T-cell (primary cell): ENCODE measurements around the gene CCDC7. TPM values are rescaled to one million over a fixed set of nuclear protein-coding genes. Genes with fewer than 3 reads are reported as not detected.

Experiments
- ATAC-seq, 4 experiments: fragments of 200-7000 bp in 3 of 4; fragments of 150-1000 bp in 1 of 4; cut with Tn5 transposase; replicated peaks in 1 of 4; 1 replicate in 3 of 4; 2 replicates in 1 of 4; pipeline ENCODE4 v1.10.0; 2021; ENCODE audit warnings: moderate library complexity in 3 of 4, mild to moderate bottlenecking in 2 of 4, moderate number of reproducible peaks in 1 of 4
- CTCF ChIA-PET, 2 donors: fragments of 300-600 bp; sonication (Branson Sonifier 250); formaldehyde crosslinking; loops; one replicate each; lab custom pipeline; 2022; ENCODE audit warnings: antibody characterized with exemption in 2 of 2; lab: Charles Lee
- POLR2A ChIA-PET, 2 donors: fragments of 300-600 bp; sonication (Branson Sonifier 250); formaldehyde crosslinking; loops; one replicate each; lab custom pipeline; 2022; ENCODE audit warnings: antibody characterized with exemption in 2 of 2; lab: Charles Lee
- DNase-seq, 35 experiments: peaks; one replicate each; pipeline versions ENCODE4 v3.0.0 to v3.0.0-alpha.2; 2013 to 2023
- H3K27ac ChIP-seq: one replicate; pipeline ENCODE4 v1.5.1; 2013; ENCODE audit warnings: low read length
- H3K27me3 ChIP-seq, 2 experiments: replicated peaks in 1 of 2; 1 replicate in 1 of 2; 2 replicates in 1 of 2; pipeline versions ENCODE4 v1.6.1 to v1.7.0; 2013; ENCODE audit warnings: low read length in 1 of 2, mixed read lengths in 1 of 2; ENCODE audit not compliant: control insufficient read depth in 2 of 2, insufficient read depth in 2 of 2; ENCODE audit errors: extremely low read depth in 1 of 2
- H3K36me3 ChIP-seq, 2 donors: 1 replicate in 1 of 2; 2 replicates in 1 of 2; pipeline versions ENCODE4 v1.6.1 to v1.7.0; 2013; ENCODE audit warnings: low read length in 1 of 2; ENCODE audit not compliant: control insufficient read depth in 2 of 2, insufficient read depth in 1 of 2; ENCODE audit errors: extremely low read depth in 1 of 2
- H3K4me1 ChIP-seq, 2 experiments: 1 replicate in 1 of 2; 2 replicates in 1 of 2; pipeline versions ENCODE4 v1.6.1 to v1.7.0; 2013; ENCODE audit warnings: low read length in 2 of 2, mixed read lengths in 1 of 2; ENCODE audit not compliant: insufficient read depth in 2 of 2, control insufficient read depth in 1 of 2; ENCODE audit errors: extremely low read depth in 1 of 2
- H3K4me3 ChIP-seq, 2 donors: 1 replicate in 1 of 2; 2 replicates in 1 of 2; pipeline versions ENCODE4 v1.5.1 to v1.7.0; 2013; ENCODE audit warnings: mild to moderate bottlenecking in 2 of 2, low read length in 1 of 2, moderate library complexity in 1 of 2; ENCODE audit not compliant: control insufficient read depth in 1 of 2; ENCODE audit errors: extremely low read depth in 1 of 2
- H3K9me3 ChIP-seq: 2 replicates; pipeline ENCODE4 v1.7.0; 2013
- H3K27ac Mint-ChIP-seq, 2 donors: one replicate each; pipeline ENCODE4 v1.8.0; 2020 to 2021; ENCODE audit warnings: mild to moderate bottlenecking in 2 of 2, mixed read lengths in 2 of 2
- H3K27me3 Mint-ChIP-seq, 2 donors: one replicate each; pipeline ENCODE4 v1.8.0; 2021 to 2022; ENCODE audit warnings: mixed read lengths in 2 of 2
- H3K36me3 Mint-ChIP-seq: one replicate; pipeline ENCODE4 v1.8.0; 2021; ENCODE audit warnings: mixed read lengths
- H3K4me1 Mint-ChIP-seq, 3 donors: one replicate each; pipeline ENCODE4 v1.8.0; 2020 to 2022; ENCODE audit warnings: mixed read lengths in 3 of 3, mild to moderate bottlenecking in 1 of 3
- H3K4me3 Mint-ChIP-seq, 3 donors: one replicate each; pipeline ENCODE4 v1.8.0; 2020 to 2022; ENCODE audit warnings: mild to moderate bottlenecking in 3 of 3, mixed read lengths in 3 of 3, moderate library complexity in 3 of 3
- H3K9me3 Mint-ChIP-seq, 3 donors: one replicate each; pipeline ENCODE4 v1.8.0; 2020 to 2022; ENCODE audit warnings: mixed read lengths in 3 of 3
- WGBS: methylation state at CpG from one replicate; pipeline ENCODE4 v1.1.5; 2013; ENCODE audit warnings: missing lambda C conversion rate; ENCODE audit not compliant: insufficient coverage; 5-methylcytosine and 5-hydroxymethylcytosine counted together
- total RNA-seq, 35 experiments: library from RNA in 6 of 35; stranded (reverse) in 6 of 35; fragments of 120-200 nt in 1 of 35; gene quantifications; one replicate each; pipeline versions ENCODE4 v1.2.1 to v1.2.4 and lab custom pipeline; 2013 to 2026

CCDC7 gene
- total RNA-seq, 5 donors from 2014 or later (not counting 1 experiment from before 2014, with no cell fraction given), result 48.1 to 74.6 (median 62.1) TPM

- DNase-seq (no peak), ATAC-seq (no peak)
- no peaks in the 10 kb centered on the region for H3K27me3 Mint-ChIP-seq
- H3K9me3 ChIP-seq, result no peaks in the 10 kb centered on the region
- no peaks in the 10 kb centered on the region for H3K27me3 ChIP-seq
- no peaks in the 10 kb centered on the region for H3K36me3 ChIP-seq
- H3K27ac ChIP-seq, result no peak overlapping the region
- H3K4me3 ChIP-seq, result no peak overlapping the region
- ChIA-PET CTCF (no interaction called here), POLR2A (no interaction called here)
- 100% methylated on average over 1 of the region's 5 CpGs for WGBS
- H3K27ac Mint-ChIP-seq, result no peak overlapping the region
- no peaks in the 10 kb centered on the region for H3K36me3 Mint-ChIP-seq
- H3K4me3 Mint-ChIP-seq, result no peak overlapping the region
- H3K9me3 Mint-ChIP-seq, result peaks cover 0 to 5% (median 0%) of the 10 kb centered on the region in 3 donors
- H3K4me1 Mint-ChIP-seq, result peaks cover 0 to 9% (median 3%) of the 10 kb centered on the region in 3 donors
- H3K4me1 ChIP-seq, result no peaks in the 10 kb centered on the region
Measured at GRCh38 chr10:32408690-32409089, 37.2 kb upstream of the CCDC7 start.

GRCh38 chr10:32409741-32410140, 36.2 kb upstream of the CCDC7 start:
- Histone ChIP-seq H3K4me3 (no peak overlapping the region), H3K36me3 (no peaks in the 10 kb centered on the region), H3K9me3 (no peaks in the 10 kb centered on the region), H3K27ac (no peak overlapping the region), H3K4me1 (no peaks in the 10 kb centered on the region), H3K27me3 (no peaks in the 10 kb centered on the region)
- peaks cover 0 to 10% (median 3%) of the 10 kb centered on the region in 3 donors for H3K4me1 Mint-ChIP-seq
- ChIA-PET CTCF (no interaction called here), POLR2A (no interaction called here)
- no peaks in the 10 kb centered on the region for H3K27me3 Mint-ChIP-seq
- ATAC-seq (no peak), DNase-seq (no peak)
- H3K4me3 Mint-ChIP-seq, result no peak overlapping the region
- H3K27ac Mint-ChIP-seq, result no peak overlapping the region
- WGBS, result 46% methylated on average over 2 of the region's 3 CpGs
- peaks cover 0 to 5% (median 0%) of the 10 kb centered on the region in 3 donors for H3K9me3 Mint-ChIP-seq
- H3K36me3 Mint-ChIP-seq, result no peaks in the 10 kb centered on the region

GRCh38 chr10:32410569-32410968, 35.4 kb upstream of the CCDC7 start:
- Mint-ChIP-seq H3K9me3 (peaks cover 0 to 5% (median 0%) of the 10 kb centered on the region in 3 donors), H3K36me3 (no peaks in the 10 kb centered on the region), H3K27ac (no peak overlapping the region), H3K4me3 (no peak overlapping the region), H3K27me3 (no peaks in the 10 kb centered on the region), H3K4me1 (peaks cover 0 to 10% (median 3%) of the 10 kb centered on the region in 3 donors)
- Histone ChIP-seq H3K36me3 (no peaks in the 10 kb centered on the region), H3K4me1 (no peaks in the 10 kb centered on the region), H3K27ac (no peak overlapping the region), H3K27me3 (no peaks in the 10 kb centered on the region), H3K9me3 (no peaks in the 10 kb centered on the region), H3K4me3 (no peak overlapping the region)
- ChIA-PET POLR2A (no interaction called here), CTCF (interaction anchor here in 1 of 2 donors (0.6 kb wide), 1 partner anchor 32 kb away, joined by 3 read pairs; no protein-coding TSS in a partner anchor)
- no peak for ATAC-seq
- DNase-seq, result no peak
- 100% methylated on average over 5 of the region's 8 CpGs for WGBS

GRCh38 chr10:32411797-32412498, 34.0 kb upstream of the CCDC7 start:
- ChIA-PET CTCF (interaction anchor here in 1 of 2 donors (1.0 kb wide), 1 partner anchor 48 kb away, joined by 6 read pairs; no protein-coding TSS in a partner anchor), POLR2A (interaction anchor here in 1 of 2 donors (0.5 kb wide), 1 partner anchor 1815 kb away, joined by 4 read pairs; no protein-coding TSS in a partner anchor)
- peaks cover 0 to 10% (median 3%) of the 10 kb centered on the region in 3 donors for H3K4me1 Mint-ChIP-seq
- H3K27ac Mint-ChIP-seq, result no peak overlapping the region
- H3K36me3 Mint-ChIP-seq, result no peaks in the 10 kb centered on the region
- H3K27ac ChIP-seq, result no peak overlapping the region
- no peaks in the 10 kb centered on the region for H3K27me3 Mint-ChIP-seq
- DNase-seq (no peak), ATAC-seq (no peak)
- no peaks in the 10 kb centered on the region for H3K36me3 ChIP-seq
- no peaks in the 10 kb centered on the region for H3K27me3 ChIP-seq
- H3K9me3 ChIP-seq, result no peaks in the 10 kb centered on the region
- no CpG with 5 or more reads among the region's 2 CpGs for WGBS
- H3K4me3 Mint-ChIP-seq, result no peak overlapping the region
- H3K9me3 Mint-ChIP-seq, result peaks cover 0 to 5% (median 0%) of the 10 kb centered on the region in 3 donors
- no peak overlapping the region for H3K4me3 ChIP-seq
- H3K4me1 ChIP-seq, result no peaks in the 10 kb centered on the region

GRCh38 chr10:32412499-32412853, 33.5 kb upstream of the CCDC7 start:
- H3K4me1 ChIP-seq, result no peaks in the 10 kb centered on the region
- no peak overlapping the region for H3K4me3 Mint-ChIP-seq
- no peaks in the 10 kb centered on the region for H3K36me3 Mint-ChIP-seq
- peaks cover 0 to 3% (median 0%) of the 10 kb centered on the region in 3 donors for H3K9me3 Mint-ChIP-seq
- H3K4me1 Mint-ChIP-seq, result peaks cover 0 to 10% (median 3%) of the 10 kb centered on the region in 3 donors
- no peaks in the 10 kb centered on the region for H3K9me3 ChIP-seq
- ChIA-PET POLR2A (no interaction called here), CTCF (no interaction called here)
- DNase-seq (no peak), ATAC-seq (no peak)
- H3K27me3 Mint-ChIP-seq, result no peaks in the 10 kb centered on the region
- no peaks in the 10 kb centered on the region for H3K27me3 ChIP-seq
- no peaks in the 10 kb centered on the region for H3K36me3 ChIP-seq
- H3K27ac Mint-ChIP-seq, result no peak overlapping the region
- WGBS, result no CpG with 5 or more reads among the region's 2 CpGs
- no peak overlapping the region for H3K27ac ChIP-seq
- H3K4me3 ChIP-seq, result no peak overlapping the region

- ATAC-seq (peak in 3 of 4 experiments; percentile 38 to 72 (median 60)), DNase-seq (peak in 2 of 35 experiments; percentile 3 to 9)
- no peak overlapping the region for H3K4me3 ChIP-seq
- Mint-ChIP-seq H3K4me1 (peaks cover 0 to 10% (median 3%) of the 10 kb centered on the region in 3 donors), H3K4me3 (no peak overlapping the region), H3K9me3 (no peaks in the 10 kb centered on the region), H3K27me3 (no peaks in the 10 kb centered on the region), H3K36me3 (no peaks in the 10 kb centered on the region), H3K27ac (peak overlapping the region; percentile 58 to 84)
- no peaks in the 10 kb centered on the region for H3K36me3 ChIP-seq
- no peaks in the 10 kb centered on the region for H3K4me1 ChIP-seq
- WGBS, result no CpG with 5 or more reads among the region's 2 CpGs
- H3K9me3 ChIP-seq, result no peaks in the 10 kb centered on the region
- ChIA-PET POLR2A (no interaction called here), CTCF (no interaction called here)
- H3K27me3 ChIP-seq, result no peaks in the 10 kb centered on the region
- peak overlapping the region; percentile 4 for H3K27ac ChIP-seq
Measured at GRCh38 chr10:32413513-32413912, 32.4 kb upstream of the CCDC7 start.
